HG02981 (cell line): Measurements from ENCODE around the gene SLC13A5.
"Not testable (repeated sequence)": the region's sequence is repeated elsewhere in the genome, so short reads cannot be mapped to it uniquely, and the experiment has no call there.

Experiments used
- ATAC-seq: cut with Tn5 transposase; IDR thresholded peaks from one replicate; pipeline ENCODE4 v1.9.1; 2021; ENCODE audit warnings: mild to moderate bottlenecking, moderate library complexity; ENCODE audit not compliant: unreplicated experiment

SLC13A5 gene

DNA sequence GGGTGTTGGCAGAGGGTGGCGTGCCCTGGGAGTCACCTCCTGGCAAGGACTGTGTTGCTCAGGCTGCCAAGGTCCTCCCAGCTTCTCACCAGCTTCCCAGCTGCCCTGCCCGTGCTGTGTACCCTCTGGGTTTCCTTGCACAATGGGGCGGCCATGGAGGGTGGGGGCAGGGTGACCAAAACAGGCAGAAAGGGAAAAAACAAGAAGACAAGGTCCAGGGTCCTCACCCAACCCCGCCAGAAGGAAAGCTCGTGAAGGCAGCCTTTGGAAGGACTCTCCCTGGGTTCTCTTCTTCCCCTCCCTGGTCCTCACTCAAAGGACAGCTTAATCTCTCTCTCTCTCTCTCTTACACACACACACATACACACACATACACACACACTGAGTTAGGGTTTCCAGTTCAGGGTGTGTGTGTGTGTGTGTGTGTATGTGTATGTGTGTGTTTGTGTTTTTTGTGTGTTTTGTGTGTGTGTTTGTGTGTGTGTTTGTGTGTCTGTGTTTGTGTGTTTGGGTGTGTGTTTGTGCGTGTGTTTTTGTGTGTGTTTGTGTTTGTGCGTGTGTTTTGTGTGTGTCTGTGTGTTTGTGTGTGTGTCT is 2.0 kb downstream of the SLC13A5 start:
- ATAC-seq, result no peak

DNA sequence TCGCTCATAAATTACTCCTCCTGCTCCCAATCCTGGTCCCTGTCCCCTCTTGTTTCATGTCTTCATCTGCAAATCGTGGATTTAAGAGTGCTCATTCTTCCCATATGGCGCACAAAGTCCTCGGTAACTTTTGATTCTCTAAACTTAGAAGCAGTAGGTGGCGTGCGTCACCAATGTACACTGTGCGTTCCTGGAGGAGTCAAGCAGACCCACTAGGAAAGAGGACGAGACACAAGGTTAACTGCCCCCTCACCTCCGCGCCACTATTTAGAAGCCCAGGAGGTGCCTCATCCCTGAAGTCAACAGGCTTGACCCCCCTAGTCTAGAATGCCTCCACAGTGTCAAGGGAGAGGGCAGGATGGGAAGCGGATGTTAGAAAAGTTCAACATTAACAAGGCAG is 2.9 kb downstream of the SLC13A5 start:
- no peak for ATAC-seq

DNA sequence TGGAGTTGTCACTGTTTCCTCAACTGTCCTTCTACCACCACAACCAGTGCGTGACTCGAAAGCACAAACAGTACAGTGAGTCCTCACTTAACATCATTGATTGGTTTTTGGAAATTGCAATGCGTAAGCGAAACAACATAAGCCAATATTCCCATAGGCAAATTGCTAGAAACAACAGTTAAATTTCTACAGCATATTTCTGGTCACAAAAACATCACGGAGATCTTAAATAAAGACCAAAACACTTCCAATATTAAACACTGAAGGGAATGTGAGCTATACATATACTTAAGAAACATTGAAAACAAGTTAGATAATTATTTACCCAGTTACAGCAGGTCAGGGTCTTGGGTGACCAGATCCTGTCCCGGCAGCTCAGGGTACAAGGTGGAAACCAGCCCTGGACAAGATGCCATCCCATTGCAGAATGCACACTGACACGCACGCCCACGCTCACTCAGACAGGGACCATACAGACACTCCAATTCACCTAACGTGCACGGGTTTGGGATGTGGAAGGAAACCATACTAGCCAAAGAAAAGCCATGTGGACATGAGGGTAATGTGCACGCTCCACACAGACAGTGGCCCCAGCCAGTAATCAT is 4.7 kb downstream of the SLC13A5 start:
- ATAC-seq, result no peak

DNA sequence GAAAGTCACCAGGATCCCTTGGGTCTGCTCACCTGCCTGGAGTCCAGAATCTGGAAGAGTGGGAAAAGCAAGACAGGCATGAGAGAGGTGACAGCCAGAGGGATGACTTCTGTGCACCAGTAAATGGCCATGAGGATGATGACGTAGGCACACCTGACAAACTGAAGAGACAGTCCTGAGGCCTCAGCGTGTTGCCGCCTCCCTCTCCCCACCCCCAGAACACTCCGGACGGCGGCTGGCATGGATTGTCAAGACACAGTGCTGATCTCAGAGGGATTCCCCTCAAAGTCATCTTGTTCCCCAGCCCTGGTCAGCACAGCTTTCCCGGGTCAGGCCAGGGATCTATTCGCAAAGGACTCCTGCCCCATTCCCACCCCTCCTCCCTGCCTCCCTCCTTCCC is 6.2 kb downstream of the SLC13A5 start:
- no peak for ATAC-seq

DNA sequence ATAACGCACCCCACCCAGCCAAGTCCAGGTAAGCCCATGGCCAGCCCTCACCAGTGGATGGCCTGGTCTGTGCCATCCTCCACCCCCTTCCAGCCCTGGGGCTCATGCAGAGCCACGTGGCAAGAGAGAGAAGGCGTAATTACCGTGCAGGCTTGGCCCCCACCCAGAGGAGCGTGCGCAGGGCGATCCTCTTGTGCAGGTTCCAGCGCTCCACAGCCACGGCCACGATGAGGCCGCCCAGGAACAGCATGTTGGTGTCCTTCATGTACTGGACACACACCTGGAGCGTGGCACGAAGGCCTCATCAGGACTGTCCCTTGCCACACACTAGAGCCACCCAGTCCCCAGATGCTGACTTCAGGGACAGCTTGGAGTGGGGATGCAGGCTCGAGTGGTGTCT is 6.7 kb downstream of the SLC13A5 start:
- no peak for ATAC-seq

DNA sequence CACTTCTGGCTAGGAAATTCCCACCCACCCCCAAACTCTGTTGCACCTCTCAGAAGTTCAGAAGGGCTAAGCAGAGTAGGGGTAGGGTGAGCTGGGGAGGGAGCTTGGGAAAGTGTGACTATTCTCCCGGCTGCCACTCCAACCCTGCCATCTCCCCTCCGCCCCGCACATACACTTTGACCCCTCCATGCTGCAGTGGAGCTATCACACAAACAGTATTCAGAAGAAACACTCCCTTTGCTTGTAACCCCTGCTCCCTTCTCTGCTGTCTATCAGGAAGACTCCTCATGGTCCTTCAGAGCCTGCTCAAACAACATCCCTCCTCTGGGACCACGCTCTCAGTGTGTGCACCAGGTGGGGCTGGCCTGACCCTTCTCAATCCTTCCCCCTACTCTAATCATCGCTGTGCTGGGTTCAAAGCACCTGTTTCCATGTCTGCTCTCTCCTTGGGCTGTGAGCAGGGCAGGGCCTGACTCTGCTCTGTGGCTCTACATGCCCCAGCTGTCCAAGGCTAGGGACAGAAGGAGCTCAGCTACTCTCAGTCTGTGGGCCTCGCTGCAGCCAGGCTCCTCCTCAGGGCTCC is 8.6 kb downstream of the SLC13A5 start:
- ATAC-seq, result no peak

DNA sequence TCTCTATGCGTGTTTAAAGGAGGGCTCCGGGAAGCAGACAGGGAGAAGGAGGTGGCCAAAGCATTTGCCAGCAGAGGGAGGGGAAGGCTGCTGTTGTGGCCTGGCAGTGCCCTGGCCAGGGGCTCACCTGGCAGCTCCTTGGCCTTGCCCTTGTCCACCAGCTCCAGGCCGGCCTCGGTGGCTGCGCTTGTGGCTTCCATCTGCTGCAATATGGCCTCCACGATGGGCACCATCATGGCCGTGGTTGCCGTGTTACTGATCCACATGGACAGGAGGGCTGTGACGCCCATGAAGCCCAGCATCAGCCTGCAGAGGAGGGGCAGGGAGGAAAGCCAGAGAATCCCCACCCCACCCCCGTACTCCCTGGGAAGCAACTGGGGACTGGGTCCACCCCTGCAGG is 9.4 kb downstream of the SLC13A5 start:
- ATAC-seq, result no peak

DNA sequence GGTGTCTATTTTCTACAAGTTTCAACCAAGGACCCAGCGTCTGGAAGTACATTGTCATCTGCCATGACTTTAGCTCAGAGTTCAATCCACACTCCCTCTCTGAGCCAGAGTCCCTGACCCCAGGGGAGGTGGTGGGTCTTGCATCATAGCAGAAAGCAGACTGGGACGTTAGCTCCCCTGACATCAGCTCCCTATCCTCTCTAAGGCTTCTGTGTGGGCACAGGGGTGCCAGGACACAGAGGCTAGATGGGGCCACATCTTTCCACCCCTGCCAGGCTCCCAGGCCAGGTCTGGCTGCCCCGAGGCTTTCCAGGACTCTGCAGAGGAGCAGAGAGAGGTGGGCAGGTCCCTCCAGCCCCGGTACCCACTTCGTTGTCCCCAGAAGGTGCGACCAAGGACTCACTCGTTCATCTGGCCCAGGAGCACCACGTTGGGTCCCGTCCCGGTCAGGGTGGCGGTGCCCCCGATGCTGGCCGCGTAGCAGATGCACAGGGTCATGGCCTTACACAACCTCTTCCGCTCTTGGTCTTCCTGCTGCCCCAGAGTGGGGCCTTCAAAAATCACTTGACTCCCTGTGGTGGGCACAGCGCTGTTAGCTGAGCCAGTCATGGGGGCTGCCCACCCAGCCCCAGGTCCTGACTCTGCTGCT is 10.5 kb downstream of the SLC13A5 start:
- ATAC-seq, result no peak

DNA sequence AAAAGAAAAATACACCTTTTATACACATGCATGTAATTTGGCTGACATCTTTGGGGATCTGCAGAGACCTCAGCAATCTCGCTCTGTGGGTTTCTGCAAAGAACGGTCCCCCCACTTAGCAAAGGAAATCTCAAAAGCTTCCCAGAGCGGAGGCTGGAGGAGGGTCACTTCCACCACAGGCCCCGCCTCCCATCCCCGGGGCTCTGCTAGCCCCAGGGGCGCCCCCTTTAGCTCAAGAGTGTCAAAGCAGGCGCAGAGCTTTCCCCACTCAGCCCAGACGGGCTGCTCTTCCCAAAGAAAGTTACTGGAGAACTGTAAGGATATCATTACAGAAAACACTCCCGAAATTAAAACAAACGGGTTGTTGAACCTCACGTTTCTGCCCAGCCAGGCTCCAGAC is 11.4 kb downstream of the SLC13A5 start:
- no peak for ATAC-seq

DNA sequence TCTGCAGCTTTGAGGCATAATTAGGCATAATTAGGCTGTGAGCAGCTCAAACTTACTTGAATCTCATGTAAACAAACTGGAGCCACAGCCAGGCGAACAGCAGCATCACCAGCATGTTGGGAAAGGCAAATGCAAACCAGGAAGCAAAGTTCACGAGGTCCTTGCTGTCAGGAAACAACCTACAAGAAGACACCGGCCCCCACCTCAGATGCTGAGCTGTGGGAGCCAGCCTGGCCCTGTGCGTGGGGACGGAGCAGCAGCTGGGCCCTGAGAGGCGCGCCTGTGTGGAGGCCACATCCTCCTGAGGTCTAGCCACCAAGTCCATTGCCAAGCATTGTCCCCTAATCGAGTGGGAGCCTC is 12.2 kb downstream of the SLC13A5 start:
- ATAC-seq, result no peak

DNA sequence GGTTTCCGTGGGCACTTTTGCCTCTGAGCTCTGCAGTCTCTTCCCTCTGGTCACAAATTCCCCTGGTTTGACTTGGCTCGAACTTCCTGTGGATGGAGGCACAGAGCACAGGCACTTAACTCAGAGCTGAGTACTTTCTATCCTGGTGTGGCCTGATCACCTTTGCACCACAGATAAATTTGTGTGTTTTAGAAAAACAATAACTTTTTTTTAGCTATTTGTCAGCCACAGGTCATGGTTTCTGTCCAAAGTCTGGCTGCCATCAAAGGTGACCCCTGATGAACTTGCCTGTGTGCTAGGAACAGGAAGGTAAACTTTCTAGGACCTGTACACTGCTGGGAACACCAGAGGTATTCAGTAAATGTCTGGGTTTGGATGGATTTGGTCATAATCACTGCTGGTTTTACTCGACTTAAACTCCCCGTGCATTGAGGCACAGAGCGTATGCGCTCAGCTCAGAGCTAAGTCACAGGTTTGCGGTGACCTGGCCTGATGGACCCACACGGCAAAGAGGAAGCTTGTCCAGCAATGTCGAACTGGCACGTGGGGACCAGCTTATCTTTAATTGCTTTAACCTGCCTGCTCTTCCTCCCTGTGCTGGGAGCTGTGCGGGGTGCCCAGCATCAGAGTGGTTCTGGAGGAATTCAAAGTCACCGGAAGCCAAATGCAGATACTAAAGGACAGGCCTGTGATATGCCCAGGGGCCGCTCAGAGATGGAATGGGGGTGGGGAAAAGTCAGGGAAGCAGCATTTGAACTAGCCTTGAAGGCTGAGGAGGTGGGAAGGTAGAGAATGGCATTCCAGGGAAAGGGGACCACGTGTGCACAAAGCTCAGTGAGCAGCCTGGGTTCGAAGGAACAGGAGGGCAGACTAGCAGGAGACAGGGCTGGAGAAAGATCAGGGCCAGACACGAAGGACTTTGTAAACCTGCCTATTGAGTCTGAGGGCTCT is 12.9 kb downstream of the SLC13A5 start:
- no peak for ATAC-seq

DNA sequence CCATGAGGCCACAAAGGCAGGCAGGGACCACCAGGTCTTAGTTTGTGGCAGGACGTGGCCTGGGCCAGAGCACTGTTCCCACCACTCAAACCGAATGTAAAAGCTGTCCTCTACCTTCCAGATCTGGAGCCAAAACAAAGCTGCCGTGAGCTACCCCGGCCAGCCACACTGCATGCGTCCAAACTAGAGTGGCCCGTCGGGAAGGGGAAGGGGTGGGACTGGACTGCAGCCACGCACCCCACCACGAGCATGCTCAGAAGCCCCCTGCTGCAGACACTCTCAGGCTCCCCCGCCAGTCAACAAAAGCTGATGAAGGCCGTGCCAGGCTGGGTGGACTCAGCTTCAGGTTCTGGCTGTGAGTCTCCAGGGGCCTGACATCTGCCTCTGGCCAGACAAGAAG is 15.2 kb downstream of the SLC13A5 start:
- no peak for ATAC-seq

DNA sequence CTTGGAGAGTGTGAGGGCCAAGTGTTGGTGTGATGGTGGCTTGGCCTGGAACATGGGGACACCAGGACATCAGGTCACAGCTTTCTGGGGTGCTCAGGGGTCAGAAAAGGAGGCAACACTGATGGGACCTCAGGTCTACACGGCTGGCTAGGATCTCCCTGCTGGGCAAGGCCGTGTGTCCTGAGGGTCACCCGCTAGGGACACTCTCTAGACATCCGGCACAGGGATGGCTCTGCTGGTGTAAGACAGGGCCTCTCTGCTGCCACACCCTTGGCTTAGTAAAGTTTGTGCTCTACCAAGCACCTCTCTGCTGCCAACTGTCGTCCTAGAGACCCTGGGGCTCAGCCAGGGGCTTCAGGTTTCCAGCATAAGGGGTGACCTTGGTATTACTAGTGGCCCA is 16.3 kb downstream of the SLC13A5 start:
- no peak for ATAC-seq

DNA sequence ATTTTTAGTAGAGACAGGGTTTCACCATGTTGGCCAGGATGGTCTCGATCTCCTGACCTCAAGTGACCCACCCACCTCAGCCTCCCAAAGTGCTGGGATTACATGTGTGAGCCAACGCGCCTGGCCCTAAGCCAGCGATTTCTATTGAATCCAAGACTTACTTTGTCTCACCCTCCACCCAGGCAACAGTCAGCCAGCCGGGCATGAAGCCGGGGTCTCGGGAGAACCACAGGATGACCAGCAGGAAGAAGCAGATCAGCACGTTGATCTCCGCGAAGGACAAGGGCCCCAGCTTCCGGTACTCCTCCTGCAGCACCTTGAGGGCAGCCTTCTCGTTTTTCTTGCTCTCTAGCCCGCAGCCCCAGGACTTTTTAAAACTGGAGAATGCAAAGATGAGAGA is 17.6 kb downstream of the SLC13A5 start:
- no peak for ATAC-seq

DNA sequence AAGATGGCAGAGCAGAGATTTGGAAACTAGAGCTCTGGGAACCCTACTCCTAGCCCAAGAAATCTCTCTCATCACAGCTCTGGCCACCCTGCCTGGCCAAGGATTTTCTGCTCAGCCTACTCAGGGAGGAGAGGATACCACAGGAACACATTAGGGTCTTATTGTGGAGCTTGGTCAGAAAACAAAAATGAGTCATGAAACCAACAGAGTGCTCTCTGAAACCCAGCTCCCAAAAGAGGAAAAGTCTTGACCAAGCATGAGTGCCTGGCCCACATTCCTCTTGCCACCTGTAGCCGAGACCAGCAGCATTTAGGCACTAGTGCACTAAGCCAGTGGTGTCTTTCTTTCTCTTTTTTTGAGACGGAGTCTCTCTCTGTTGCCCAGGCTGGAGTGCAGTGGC is 18.1 kb downstream of the SLC13A5 start:
- ATAC-seq, result no peak

DNA sequence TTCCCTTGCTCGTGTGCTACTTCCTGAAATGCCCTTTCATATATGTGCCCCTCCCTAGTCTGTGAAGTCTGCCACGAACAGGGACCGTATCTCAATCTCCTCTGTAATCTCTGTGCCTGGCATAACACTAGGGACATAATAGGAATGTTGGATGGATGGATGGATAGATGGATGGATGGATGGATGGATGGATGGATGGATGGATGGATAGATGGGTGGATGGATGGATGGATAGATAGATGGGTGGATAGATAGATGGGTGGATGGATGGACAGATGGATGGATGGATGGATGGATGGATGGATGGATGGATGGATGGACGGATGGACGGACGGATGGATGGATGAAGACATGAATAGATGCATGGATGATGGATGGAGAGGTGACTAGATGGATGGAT is 21.2 kb downstream of the SLC13A5 start:
- not testable (repeated sequence) for ATAC-seq

DNA sequence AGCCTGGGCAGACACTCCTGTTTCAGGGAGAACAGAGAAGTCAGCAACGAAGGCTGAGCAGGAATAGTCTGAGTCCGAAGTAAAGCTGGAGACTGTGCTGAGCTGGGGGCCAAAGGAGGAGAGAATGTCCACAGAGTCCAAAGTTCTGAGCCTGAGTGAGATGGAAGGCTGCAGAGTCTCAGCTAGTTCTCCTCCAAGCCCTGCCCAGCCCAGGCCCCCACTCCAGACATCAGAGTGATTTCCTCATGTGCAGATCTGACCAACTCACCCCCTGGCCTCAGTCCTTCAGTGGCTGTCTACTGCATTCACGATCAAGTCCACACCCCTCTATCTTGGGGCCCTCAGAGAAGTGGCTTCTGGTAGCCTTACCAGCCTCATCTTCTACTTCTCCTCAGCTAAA is 21.6 kb downstream of the SLC13A5 start:
- ATAC-seq, result no peak

DNA sequence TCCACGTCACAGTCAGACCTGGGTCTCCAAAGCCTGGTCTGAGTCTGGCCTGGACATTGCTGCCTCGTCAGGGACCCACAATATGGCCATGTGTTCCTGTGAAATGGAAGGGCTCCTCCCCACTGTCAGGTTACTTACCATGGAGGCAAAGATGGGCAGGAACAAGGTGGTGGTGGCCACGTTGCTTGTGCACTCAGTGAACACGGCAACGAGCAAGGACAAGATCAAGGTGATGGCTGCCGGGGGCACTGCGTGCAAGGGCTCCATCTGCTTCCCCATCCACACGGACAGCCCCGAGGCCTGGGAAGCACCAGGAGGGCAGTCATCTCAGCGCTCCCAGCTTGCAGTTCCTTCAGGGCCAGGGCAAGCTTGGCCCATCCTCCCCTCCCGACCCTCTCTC is 22.5 kb downstream of the SLC13A5 start:
- ATAC-seq, result no peak

DNA sequence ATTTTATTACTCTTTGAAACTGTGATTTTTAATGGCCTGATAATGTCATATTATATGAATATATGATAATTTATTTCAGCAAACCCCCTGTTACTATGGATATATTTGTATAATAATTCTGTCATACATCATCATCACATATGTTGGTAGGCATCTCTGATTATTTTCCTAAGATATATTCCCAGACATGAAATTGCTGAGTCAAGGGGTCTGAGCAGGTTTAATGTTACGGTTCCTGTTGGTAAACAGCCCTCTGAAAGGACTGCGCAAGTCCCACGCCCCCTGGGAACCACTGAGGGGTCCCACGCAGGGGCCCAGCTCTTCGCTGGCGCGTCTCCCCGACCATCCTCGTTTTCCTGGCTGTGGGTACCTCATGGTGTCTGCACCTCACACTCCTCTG is 24.2 kb downstream of the SLC13A5 start:
- no peak for ATAC-seq

DNA sequence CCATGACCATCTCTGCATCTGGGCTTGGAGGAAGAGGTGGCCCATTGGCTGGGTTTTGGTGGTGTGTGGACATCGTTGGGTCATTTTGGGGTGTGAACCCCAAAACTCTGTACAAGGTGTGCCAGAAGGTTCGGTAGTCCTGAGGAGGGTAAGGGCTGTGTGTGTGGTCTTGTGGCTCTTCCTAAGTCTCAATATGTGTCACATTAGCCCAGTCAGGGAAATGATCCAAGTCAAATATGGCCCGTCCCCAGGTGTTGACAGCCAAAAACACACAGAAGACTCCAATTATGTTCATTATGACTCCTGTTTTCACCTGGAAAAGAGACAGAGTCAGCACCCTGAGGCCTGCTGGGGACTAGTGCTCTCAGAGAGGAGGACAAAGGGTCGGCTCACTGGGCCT is 27.1 kb downstream of the SLC13A5 start:
- ATAC-seq, result no peak
